DMS53 (cell line): ENCODE results near the gene EFR3B.

Experiments
- DNase-seq: peaks from one replicate; lab custom pipeline; 2025; lab: John Stamatoyannopoulos, UW

Gene EFR3B

GRCh38 chr2:25035537-25036220 is 6.2 kb upstream of the EFR3B start:
- no peak for DNase-seq

DNA sequence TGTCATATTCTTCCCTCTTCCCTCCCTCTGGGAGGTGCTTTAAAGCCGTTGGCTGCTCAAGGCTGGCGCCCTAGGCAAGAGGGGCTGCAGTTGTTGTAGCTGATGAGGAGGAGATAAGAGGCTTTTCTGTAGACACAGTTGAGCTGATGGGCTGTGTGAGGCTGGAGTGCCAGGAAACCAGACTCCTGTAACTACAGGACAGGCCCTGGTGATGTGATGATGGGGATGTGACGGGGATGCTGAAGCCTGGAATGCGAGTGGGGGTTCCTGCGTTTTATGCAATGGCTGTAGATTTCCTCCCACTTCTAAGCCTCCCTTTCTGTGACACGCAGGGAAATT is 5.7 kb upstream of the EFR3B start:
- DNase-seq = no peak

DNA sequence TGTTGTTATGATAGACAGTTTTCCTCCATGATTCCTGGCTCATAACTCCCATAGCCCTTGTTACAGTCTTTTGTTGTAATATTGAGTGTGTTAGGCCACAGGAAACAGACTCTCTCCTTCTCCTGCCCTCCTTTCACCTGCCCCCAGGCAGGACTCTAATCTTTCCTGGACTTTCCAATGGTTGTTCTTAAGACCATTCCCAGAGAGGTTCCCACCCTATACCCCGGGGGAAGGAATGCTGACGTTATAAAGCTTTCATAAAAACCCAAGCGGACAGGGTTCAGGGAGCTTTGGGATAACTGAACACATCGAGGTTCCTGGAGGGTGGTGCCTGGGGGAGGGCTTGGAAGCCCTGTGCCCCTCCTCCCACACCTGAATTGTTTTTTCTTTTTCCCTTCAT is 2.8 kb upstream of the EFR3B start:
- DNase-seq = no peak

- peak; percentile 93 for DNase-seq
These were observed 459 bp upstream of the EFR3B start for GRCh38 chr2:25041307-25041927.

DNA sequence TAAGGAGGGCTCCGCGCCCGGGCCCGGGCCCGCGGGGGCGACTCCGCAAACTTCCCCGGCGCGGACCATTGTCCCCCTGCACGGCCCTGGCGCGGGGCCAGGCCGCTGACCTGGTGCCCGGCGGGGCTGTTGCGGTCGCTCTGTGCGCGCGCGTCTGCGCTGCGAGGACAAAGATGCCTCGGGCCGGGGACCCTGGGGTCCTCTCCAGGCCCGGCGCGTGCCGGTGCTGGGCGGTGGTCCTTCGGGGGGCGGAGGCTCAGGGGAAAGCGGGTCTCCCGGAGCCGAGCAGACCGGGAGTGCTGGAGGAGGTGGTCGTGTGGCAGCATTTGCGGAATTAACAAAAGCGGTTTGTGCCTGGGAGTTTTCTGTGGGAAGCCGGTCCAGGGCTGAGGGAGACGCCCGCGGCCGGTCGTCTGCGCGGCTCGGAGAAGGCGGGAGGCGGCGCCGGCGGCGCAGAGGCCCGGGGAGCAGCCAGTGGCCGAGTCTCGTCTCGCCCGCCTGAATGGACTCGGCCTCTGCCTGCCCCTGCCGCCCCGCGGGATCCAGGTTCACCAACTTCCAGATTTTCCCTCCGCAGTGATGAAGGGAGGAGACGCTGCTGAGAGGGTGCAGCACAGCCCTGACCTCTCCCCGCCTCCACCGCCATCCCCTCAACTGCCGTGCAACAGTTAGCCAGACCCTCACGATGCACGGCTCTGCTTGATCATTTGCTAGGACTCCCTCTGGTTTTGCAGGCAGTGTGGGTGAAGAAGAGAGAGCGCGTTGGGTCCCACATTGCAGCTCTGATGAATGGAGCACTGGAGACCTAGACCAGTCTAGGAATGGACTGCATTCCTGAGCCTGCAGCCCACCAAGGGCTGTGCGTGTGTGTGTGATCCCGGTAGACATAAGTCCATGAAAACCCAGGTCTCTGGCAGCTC is 705 bp downstream of the EFR3B start:
- peak; percentile 65 for DNase-seq

DNA sequence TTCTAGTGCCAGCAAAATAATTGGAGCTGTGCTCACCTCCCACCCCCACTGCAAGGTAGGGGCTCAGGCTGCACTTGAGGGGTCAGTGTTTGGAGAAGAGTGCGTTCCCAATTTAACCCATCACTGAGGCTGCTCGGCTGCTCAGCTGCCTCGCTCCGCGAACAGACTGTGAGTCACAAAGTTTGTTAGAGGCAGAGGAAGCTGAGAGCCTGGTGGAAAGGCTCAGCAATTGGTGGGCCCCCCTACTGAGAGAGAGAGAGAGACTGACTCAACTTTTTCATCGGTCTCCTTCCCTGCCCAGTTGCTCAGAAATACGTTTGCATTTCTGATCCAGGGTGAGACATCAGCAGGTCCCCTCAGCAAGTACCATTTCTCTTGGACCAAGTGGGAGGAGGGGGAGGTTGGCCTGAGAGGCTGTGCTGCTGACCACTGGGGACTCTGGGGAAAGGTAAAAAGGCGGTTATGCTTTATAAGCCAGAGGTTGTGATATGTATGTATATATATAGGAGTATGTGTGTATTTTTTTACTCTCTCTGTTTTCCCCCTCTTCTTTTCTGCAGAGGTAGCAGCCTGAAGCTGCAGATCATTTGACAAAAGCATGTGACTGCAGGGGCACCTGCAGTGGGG is 1.5 kb downstream of the EFR3B start:
- peak; percentile 40 for DNase-seq

DNA sequence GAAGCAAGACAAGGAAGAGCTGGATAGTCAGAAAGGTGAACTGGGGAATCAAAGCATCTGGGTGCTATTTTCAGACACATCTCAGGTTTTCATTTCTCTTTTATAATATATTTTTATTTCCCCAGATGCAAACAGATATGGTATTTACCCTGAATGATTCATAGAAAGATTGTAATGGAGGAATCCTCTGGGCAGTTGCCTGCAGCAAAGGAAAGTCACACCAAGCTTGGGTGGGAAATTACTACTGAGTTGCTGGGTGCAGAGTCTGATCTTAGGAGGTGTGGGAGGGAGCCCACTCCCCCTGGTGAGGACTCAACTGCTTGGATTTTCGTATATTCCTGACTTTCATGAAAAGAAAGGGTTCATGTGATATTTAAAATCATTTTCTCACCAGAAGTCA is 2.1 kb downstream of the EFR3B start:
- DNase-seq = no peak

- no peak for DNase-seq
These were observed 3.1 kb downstream of the EFR3B start for GRCh38 chr2:25044990-25045389.

- DNase-seq = no peak
These were observed 7.5 kb downstream of the EFR3B start for GRCh38 chr2:25049422-25049821.

GRCh38 chr2:25050128-25050527 is 8.3 kb downstream of the EFR3B start:
- no peak for DNase-seq

DNA sequence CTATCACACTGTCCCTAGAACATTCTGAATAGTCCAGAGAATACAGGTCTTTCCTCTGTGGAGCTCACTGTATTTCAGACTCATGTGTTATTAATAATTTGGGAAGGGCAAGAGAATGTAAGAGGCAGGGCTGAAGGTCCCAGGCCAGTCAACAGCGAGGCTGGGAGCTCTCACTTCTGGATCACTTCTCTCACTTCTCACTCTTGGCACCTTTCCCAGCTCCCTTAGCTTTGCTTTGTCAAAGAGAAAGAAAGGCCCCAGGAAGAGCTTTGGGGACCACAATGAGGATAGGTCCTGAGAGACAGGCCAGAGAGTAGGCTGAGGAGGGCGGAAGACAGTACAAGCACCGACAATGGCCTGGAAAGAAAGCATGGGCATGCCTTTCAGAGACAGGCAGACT is 11.2 kb downstream of the EFR3B start:
- DNase-seq = no peak

GRCh38 chr2:25054720-25055119 is 12.8 kb downstream of the EFR3B start:
- DNase-seq = no peak

DNA sequence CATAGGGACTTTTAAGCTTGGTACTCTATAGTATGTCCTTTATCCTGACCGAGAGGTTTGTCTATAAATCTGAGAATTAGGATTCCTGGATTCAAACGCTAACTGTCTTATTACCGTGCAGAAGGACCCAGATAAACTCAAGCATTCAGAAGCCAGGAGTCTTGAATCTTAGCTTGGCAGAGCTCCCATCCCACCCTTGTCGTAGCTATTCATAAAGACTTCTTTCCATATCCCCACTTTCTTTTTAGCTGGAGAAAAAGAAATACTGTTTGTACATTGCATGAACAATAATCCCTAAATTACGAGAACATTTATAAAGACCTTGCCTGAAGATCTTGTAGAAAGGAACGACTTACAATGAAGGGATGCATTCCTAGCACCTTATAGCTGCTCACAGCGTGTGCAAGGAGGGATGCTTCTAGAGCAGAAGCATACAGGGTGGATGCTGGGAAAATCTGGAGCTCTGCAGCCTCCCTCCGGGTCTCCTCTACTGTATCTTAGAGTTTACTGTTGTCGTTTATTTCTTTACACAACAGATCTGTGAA is 13.6 kb downstream of the EFR3B start:
- no peak for DNase-seq

DNA sequence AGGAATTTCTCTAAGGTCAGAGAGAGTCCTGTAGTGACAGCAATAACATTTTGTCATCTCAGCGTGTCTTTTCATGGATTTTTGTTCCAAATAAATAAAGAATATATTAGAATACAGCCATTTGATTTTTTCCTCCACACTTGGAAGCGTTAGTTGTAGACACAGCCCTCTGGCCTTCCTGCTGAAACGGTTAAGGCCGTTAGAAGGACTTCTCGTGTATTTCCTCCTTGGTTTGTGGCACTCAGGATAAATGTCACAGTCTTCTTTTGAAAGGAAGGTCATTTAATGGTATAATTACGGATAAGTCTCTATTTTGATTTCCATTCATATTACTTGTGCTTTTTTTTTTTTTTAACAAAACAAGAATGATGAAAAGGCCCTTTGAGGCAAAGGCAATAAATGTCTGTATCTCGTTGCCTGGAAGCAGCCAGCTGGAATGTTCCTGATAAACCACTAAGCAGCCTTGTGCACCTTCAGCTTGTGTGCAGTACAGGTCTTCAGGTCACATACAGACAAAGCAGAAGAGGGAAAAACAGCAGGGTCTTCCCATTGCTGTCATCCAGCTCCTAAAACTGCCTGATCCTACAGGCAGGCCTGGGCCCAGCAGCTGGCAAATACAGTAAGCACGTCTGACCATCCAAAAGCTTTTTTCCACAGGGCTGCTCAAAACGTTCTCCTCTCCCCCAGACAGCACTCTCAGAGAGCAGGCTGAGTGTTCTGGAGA is 14.4 kb downstream of the EFR3B start:
- DNase-seq = no peak

DNA sequence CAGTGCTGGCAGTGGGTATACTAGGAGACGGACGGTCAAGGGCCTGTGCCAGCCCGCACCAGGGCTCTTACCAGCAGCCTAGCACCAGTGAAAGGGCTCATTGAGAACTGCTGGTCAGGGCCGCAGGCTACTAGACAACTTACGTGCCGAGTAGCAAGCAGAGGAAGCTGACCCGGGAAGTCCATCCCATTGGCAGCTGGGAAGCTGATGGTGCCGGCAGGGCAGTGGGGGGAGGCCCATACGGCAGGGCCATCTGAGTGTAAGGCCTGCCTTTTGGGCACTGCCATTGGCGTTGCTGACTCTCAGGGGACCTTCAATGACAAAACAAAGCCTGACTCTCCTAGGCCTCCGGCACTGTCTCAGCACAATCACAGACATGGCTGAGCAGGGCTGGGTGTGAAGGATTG is 20.6 kb downstream of the EFR3B start:
- no peak for DNase-seq

DNA sequence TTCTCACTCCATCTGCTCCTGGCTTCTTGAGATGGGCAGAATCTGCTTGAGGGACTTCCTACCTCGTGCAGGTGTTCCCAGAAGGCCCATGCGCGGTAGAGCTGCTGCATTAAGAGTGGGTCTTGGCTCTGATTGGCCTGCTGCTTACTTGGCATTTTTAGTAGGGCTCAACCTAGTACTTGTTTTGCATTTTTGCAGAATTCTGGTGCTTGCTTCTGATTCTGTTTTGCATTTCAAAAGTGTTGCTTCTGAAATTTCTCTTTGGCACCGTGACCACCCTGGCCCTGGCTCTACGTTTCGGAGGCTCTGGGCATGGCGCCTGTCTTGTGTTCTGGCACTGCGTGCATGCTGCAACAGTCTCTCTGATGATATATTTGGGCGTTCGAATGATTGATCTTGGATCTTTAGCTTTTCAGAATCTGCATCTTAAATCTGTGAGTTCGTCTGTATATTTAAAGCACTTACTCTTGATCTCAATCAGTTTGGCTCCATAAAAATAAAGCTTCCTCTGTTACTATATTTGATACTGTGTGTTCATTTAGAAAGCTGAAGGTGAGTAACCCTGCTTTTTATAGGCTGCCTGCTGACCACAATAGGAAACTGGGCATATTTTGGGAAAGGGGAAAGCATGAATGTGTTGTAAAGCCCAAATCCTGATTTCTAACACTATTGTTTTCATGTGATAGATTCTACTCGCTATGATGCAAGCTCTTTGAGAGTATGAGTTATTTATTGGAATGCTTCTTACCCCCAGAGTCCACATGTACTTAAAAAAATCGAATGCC is 22.2 kb downstream of the EFR3B start:
- no peak for DNase-seq

DNA sequence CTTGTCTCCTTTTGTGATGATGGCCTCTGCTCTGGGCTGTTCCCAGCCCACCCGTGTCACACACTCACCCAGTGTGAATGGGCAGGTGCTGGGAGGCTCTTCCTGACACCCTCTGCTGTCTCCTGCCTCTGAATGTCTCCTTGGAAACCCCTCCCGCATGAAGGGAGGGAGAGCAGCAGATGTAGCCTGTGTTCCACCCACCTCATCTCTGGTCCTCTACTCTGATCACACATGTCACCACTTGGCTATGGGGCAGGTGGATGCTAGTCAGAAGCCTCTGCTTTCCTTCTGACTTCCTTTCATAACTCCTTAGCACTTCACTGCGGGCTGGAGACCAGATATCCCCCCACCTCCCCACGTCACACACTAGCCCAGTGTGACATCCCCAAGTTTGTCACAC is 23.9 kb downstream of the EFR3B start:
- no peak for DNase-seq

- DNase-seq = no peak
These were observed 24.6 kb downstream of the EFR3B start for GRCh38 chr2:25066455-25066854.

DNA sequence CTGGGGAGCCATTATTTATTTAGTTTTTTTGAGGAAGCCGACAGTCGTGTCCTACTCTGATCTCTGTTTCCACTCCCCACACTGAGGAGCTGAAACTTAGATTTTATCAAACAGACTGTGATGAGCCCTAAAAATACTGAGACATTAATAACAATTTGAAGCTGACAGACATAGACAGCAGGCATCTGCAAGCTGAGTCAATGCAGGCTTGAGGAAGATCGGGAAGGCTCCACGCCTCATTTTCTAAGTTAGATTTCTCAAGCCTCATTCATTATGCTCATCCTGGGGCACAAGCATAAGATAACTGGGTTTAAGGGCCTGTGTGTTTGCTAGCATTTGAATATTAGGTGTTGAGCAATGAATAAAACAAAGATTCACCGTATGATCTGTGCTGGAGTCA is 26.3 kb downstream of the EFR3B start:
- no peak for DNase-seq

GRCh38 chr2:25071966-25072365 is 30.1 kb downstream of the EFR3B start:
- DNase-seq = no peak

- no peak for DNase-seq
These were observed 30.7 kb downstream of the EFR3B start for GRCh38 chr2:25072606-25073005.
